HTERT RPE-1 (cell line): Measurements from ENCODE around the gene DMRT1.

Experiments
- in situ Hi-C: fragments of 300-500 bp; cut with MboI; formaldehyde crosslinking; loops from 4 replicates; pipeline ENCODE4 v1.14.3; 2020; ENCODE audit warnings: low sequenced_read_pairs

DMRT1 gene

DNA sequence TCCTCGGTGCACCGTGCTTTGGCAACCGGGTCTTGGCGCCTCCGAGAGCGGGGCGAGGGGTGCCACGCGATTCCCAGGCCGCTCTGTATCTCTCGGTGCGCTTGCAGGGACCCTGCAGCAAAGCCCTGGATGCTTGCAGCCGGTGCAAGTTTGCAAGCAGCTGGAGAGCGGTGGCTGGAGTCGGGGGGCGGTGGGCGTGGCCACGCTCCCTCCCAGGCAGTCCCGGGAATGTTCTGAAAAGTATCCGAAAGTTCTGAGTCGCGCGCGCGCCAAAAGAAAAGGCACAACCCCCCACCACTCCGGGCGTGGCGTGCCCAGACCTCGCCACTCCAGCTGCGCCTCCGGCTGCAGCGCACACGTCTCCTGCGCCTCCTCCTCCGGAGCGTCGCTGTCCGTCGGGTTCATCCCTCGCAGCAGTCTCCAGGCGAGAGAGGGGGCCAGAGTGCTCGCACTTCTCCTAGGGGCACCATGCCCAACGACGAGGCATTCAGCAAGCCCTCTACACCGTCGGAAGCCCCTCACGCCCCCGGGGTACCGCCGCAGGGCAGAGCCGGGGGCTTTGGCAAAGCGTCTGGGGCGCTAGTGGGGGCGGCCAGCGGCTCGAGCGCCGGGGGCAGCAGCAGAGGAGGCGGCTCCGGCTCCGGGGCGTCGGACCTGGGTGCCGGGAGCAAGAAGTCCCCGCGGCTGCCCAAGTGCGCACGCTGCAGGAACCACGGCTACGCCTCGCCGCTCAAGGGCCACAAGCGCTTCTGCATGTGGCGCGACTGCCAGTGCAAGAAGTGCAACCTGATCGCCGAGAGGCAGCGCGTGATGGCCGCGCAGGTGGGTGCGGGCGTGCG, at the start of gene DMRT1:
DMRT1 (plus strand) TSS at position 327 of the 839 bp plus-strand sequence; CDS start at position 469, 142 bp downstream.
- in situ Hi-C loops = no loop called here

DNA sequence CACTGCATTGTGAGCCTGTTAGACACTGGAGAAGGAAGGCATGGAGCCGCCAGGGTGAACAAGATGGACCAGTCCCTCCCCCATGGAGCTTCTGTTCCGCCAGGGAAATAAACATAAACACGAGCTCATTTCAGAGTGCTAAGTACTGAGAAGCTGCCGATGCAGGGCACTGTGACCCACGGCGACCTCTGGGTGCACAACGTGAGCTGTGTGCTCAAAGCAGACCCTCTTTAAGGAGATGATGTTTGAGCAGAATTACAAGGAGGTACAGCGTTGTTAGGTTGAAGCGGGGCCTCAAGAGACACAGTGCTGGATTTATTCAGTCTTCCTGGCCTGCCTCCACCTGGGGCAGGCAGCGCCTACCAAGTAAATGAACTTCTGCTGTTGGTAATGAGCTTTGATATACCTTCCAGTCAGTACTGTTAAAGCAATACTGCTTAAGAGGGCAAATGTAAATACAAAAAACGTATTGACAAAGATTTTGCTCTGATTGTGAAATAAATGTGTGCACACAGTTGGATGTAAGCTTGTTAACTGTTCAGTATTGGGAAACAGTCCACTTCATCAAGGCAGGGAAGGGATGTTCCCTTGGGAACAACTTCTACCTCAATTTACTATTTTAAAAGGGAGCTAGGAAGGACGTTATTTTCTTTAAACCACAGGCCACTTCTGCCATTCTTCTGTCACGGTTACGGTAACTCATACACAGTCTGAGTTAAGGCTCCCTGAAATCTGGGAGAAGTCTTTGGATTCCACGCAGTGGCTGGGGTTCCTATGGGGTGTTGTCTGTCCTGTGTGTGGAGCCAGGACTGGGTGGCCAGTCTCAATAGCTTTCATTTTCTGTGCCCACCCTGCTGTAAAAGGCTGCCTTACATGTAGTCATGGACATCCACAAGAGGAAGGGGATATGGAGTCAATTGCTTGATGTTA, 48.9 kb upstream of the DMRT1 start:
- in situ Hi-C loops = no loop called here

DNA sequence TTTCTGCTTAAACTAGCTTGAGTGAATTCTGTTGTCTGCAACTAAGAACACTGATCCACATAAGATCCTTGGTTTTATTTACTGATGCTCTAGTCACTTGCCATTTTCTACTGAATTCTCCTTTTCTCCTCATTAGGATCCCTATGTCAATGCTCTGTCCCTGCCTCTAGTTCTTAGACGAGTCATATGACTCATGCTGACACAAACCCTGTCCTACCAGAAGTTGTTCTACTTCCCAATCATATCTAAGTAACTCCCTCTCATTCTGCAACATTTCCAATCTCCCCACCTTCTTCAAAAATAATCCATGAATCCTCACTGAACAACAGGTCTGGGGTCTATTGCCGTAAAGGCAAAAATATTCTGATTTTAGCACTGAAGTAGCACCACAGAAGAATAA, 47.1 kb upstream of the DMRT1 start:
- in situ Hi-C loops = no loop called here

- in situ Hi-C loops = no loop called here
These were observed 45.6 kb upstream of the DMRT1 start for GRCh38 chr9:795869-796268.

GRCh38 chr9:800591-801150, 40.8 kb upstream of the DMRT1 start:
- in situ Hi-C loops = no loop called here

DNA sequence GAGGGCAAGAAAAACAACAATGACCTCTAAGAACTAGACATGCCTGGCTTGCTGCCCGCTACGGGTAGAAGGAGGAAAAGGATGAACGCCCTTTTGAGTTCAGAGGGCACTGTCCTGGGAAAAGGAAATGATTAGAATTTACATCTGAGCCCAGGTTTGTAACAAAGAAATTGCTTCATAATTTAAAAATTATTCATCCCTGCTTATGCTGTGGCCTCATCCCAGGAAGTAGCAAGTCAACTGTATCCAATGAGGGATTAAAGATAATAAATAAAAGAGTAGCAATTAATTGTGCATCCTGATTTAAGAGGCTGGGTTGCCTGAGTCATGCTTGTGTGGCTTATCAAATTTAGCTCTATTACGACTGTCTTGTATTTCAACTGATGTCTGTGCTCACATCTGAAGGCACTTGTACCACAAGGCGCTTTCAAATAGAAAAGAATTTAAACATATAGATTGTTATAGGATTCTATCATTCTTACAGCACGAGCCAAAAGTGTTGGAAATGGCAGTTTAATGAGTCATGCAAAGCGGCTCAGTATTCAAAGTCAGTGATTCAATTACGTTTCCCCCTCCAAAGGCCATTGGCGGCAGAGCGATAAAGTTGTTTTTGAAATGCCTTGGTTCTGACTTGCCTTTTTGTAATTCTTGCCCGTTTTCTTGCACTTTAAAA, 40.0 kb upstream of the DMRT1 start:
- in situ Hi-C loops = no loop called here

DNA sequence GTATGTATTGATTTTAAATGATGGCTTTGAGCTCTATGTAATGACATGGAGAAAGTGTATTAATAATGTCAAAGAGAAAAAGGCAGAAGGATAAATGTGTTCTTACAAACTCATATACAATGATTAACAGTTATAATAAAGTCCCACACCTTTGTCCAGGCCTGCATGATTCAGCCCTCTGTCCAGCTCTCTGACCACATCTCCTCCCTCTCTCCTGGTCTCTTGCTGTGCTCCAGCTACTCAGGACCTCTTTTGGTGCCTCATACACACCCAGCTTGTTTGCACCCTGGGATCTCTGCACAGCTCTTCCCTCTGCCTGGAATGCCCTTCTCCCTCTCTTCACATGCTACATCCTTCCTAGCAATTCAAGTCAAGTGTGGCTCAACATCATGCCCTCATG, 37.5 kb upstream of the DMRT1 start:
- in situ Hi-C loops = no loop called here

DNA sequence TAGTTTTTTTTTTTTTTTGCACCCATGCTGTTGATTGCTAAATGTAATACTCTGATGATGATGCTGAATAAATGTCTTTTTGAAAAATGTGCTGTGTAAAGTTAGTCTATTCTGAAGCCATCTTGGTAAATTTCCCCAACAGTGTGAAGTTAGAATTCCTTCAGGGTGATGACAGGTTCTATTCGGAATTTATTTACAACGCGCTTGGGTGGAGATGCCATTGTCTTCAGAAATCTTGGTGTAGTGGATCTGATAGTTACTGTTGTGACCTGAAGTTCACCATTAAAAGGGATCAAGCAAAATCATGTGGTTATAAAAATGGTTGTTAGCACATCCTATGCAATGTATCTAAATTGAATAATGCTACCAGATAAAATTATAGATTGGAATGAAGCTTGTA, 36.3 kb upstream of the DMRT1 start:
- in situ Hi-C loops = no loop called here

DNA sequence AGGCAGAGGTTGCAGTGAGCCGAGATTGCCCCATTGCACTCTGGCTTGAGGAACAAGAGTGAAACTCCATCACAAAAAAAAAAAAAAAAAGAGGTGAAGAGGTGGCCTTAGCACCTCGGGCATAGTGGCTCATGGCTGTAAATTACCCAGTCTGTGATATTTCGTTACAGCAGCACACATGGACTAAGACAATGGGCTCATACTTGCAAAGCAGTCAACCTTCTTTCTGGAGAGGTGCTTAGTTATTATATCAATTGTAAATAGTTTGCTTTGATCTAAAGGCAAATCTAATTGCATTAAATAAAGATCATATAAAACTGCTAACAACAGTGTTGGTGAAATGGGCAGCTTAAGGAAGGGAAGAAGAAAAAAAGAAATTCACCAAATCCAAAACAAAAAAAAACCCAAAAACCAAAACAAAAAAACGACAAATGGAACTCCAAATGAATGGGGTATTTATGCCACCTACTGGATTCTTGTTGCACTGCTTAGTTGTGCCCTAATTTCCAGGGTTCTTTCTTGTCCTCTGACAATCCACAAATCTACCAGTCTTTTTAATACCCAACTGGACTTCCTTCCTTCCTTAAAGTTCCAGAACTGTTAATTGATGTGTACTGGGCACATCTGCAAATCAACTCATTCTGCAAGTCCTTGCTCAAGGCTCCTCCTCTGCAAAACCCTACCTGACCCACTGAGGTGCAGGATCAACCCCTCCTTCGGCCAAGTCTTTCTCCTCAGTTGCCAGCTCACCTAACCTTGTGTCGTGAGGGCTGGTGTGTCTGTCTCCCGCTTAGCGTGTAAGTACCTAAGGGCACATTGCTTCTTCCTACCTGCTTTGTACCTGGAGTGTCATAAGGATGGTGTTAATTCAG, 35.0 kb upstream of the DMRT1 start:
- in situ Hi-C loops = no loop called here

DNA sequence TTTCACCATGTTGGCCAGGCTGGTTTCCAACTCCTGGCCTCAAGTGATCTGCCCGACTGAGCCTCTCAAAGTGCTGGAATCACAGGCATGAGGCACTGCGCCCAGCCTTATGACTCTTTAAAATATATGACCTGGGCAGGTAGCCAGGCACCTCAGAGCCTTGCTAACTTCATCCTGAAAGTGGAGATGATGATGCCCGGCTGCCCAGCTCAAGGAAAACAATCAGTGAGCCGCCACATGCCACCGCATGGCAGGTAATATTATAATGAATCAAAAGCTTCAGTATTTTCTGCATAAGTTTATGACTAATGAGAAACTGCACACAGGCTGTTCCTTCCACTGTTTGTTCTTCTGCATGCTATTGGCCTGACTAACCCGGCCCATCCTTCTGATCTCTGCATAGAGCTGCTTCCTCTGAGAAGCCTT, 30.4 kb upstream of the DMRT1 start:
- in situ Hi-C loops = no loop called here

DNA sequence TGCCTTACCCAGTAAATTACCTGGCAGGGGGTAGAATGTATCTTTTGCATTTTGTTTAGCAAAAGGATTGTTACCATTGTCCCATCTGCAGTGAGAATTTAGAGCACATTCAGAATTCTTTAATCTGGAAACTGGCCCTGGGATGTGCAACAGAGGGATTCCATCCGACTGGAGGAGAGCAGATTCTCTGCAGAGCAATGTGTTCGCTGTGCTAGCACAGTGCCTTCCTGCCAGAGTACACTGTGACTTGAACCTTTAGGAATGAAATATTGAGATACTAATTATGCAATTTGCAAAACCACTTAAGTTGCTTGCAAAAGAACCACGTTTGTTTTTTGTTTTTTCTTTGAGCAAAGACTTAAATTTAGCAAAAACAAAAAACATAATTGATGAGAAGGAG, 22.5 kb upstream of the DMRT1 start:
- in situ Hi-C loops = no loop called here

DNA sequence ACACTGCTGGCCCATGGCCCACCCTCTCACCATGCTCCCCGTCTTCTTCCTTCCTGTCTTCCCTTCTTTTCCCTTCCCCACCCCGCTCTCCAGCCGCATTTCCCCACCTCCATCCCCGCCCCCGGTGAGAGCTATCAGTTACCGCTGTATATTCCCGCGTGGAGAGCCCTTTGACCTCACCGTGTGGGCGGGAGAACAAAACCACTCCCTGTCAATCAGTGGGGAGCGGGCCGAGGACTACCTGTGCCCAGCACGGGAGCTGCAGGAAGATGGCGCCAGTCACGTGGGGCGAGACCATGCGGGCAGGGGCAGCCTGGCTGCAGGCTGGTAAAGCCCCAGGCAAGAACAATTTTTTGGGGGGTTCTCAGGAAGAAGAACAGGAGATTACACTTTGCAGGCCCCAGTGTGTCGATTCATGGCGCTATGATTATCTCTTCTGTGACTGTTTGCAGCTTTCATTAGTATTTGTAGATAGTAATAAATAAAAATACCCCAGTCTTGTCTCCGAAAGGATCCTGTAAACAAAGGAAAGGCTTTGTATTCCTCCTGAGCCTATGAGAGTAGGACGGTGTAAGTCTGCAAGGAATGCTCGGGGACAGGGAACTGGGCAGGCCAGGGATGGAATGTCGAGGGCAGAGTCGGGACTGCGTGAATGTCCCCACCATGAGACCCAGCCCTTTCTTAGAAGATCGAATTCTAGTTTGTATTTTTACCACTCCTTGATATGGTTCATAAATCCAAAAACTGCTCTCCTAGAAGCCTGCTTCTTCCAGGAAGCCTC, 14.8 kb upstream of the DMRT1 start:
- in situ Hi-C loops = no loop called here

DNA sequence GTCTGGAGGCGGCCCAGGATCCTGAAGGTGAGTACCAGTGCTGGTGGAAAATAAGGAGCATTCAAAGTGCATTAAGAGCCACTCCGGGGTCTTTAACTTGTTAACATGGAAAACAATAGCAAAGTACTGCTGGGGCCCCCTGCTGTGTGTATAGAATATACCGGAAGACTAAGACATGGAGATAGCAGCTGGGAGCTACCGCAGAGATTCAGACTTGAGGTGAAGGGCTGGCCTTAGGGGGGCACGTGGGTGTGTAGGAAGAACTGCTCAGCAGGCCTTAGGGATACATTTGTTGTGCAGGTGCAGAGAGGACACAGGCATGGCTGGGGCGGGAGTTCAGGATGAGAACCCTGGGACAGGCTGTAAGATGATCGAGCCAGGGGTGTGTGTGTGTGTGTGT, 1.2 kb upstream of the DMRT1 start:
- in situ Hi-C loops = no loop called here

DNA sequence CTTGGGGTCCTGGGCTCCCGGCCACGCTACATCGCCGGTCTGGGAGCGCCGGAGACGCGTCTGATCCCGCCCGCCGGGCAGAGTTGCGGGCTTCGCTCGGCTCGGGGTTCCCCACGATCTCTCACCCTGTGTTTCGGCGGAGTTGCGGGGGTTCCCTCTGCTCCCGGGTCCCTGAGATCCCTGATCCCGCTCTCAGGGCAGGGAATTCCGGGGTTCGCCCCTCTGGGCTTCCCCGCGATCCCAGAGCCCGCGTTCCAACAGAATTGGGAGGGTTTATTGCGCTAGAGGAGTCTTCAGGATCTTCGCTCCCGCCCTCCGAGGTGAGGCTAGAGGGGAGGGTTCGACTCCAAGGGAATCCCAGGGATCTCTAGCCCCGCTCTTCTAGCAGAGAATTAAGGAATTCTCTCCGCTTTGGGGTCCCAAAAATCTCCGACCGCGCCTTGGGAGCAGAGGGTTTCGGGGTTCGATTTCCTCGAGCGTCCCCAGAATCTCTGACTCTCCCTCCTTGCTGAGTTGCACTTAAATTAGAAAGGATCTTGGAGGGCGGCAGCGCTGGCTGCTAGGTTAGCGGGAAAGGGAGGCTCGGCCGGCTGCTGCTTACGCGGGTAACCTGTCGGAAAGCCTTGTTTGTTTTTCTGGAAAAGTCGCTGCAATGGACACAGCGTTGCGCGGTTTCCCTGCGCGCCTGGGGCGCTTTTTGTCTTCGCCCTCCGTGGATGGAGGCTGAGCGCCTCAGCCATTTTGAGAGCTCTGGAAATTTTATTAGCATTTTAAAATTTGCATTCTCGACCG, 1.3 kb downstream of the DMRT1 start:
- in situ Hi-C loops = no loop called here

- in situ Hi-C loops = no loop called here
These were observed 1.9 kb downstream of the DMRT1 start for GRCh38 chr9:843427-843785.

DNA sequence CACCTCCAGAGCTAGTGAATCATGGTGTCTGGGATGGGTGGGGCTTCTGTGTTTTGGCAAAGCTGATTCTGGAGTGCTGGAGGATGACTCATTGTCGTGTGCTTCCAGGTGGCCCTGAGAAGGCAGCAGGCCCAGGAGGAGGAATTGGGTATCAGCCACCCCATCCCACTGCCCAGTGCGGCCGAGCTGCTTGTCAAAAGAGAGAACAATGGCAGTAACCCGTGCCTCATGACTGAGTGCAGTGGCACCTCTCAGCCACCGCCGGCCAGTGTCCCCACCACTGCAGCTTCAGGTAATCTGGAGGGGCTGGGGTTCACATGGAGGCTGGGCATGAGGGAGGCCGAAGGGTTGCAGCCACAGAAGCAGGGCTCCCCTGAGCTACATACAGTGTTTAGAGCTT, 5.4 kb downstream of the DMRT1 start:
- in situ Hi-C loops = no loop called here

DNA sequence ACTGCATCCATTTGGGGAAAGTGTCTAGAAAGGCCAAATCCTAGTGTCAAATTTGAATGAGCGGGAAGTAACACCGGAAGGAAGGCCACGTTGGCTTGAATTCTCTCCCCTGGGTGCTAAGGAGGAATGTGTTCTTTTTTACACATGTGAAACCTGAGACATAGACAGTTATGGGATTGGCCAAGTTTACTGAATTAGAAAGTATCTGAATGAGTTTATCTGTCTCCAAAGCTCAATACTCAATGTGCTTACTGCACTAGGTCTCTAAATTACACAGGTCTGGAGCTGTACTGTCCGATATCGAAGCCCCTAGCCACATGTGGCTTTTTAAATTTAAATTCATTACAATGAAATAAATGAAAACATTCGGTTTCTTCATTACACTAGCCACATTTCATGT, 6.0 kb downstream of the DMRT1 start:
- in situ Hi-C loops = no loop called here

GRCh38 chr9:849431-849830, 7.9 kb downstream of the DMRT1 start:
- in situ Hi-C loops = no loop called here

GRCh38 chr9:852539-852938, 11.0 kb downstream of the DMRT1 start:
- in situ Hi-C loops = no loop called here
